Brain pericyte (primary cell): ENCODE measurements around the gene PIK3R6.
"Not testable (repeated sequence)": the region's sequence is repeated elsewhere in the genome, so short reads cannot be mapped to it uniquely, and the experiment has no call there.

Source experiments
- DNase-seq: peaks from one replicate; pipeline ENCODE4 v3.0.0-alpha.2; 2012; ENCODE audit warnings: low read depth, low spot score

Gene PIK3R6

GRCh38 chr17:8828517-8828875 is 39.0 kb downstream of the PIK3R6 start:
- DNase-seq = no peak

GRCh38 chr17:8826808-8827435 is 40.6 kb downstream of the PIK3R6 start:
- DNase-seq = no peak

- no peak for DNase-seq
These were observed 41.7 kb downstream of the PIK3R6 start for GRCh38 chr17:8825802-8826201.

- no peak for DNase-seq
These were observed 44.2 kb downstream of the PIK3R6 start for GRCh38 chr17:8823279-8823678.

GRCh38 chr17:8822401-8823035 is 45.0 kb downstream of the PIK3R6 start:
- no peak for DNase-seq

GRCh38 chr17:8821446-8822105 is 45.9 kb downstream of the PIK3R6 start:
- DNase-seq = no peak

- no peak for DNase-seq
These were observed 47.0 kb downstream of the PIK3R6 start for GRCh38 chr17:8820311-8821010.

- no peak for DNase-seq
These were observed 48.7 kb downstream of the PIK3R6 start for GRCh38 chr17:8818654-8819330.

- DNase-seq = no peak
These were observed 49.4 kb downstream of the PIK3R6 start for GRCh38 chr17:8818047-8818446.

GRCh38 chr17:8806926-8807550 is 60.4 kb downstream of the PIK3R6 start:
- DNase-seq = no peak

GRCh38 chr17:8806253-8806925 is 61.1 kb downstream of the PIK3R6 start:
- DNase-seq = no peak

GRCh38 chr17:8805396-8805795 is 62.1 kb downstream of the PIK3R6 start:
- not testable (repeated sequence) for DNase-seq

- DNase-seq = no peak
These were observed 63.7 kb downstream of the PIK3R6 start for GRCh38 chr17:8803531-8804420.

GRCh38 chr17:8801135-8801840 is 66.2 kb downstream of the PIK3R6 start:
- DNase-seq = no peak

- DNase-seq = no peak
These were observed 66.8 kb downstream of the PIK3R6 start for GRCh38 chr17:8800656-8801055.

GRCh38 chr17:8799570-8800212 is 67.8 kb downstream of the PIK3R6 start:
- DNase-seq = no peak

- no peak for DNase-seq
These were observed 68.5 kb downstream of the PIK3R6 start, which contains the start of gene MFSD6L for GRCh38 chr17:8798846-8799569. MFSD6L (minus strand) TSS chr17:8799365; CDS start chr17:8799120, 245 bp downstream.
